GM18508 (cell line): ENCODE data around the gene TMEM125.

Experiments used
- ATAC-seq: cut with Tn5 transposase; IDR thresholded peaks from one replicate; pipeline ENCODE4 v1.9.1; 2021; ENCODE audit warnings: moderate number of reproducible peaks; ENCODE audit not compliant: insufficient read depth, unreplicated experiment

Gene TMEM125

GRCh38 chr1:43306688-43307457, 37.1 kb downstream of the TMEM125 start:
- no peak for ATAC-seq

GRCh38 chr1:43307458-43308158, 37.8 kb downstream of the TMEM125 start:
- ATAC-seq = no peak

GRCh38 chr1:43308635-43309404, 39.0 kb downstream of the TMEM125 start:
- ATAC-seq = no peak

- ATAC-seq = no peak
Measured at GRCh38 chr1:43309405-43310025, 39.7 kb downstream of the TMEM125 start.

DNA sequence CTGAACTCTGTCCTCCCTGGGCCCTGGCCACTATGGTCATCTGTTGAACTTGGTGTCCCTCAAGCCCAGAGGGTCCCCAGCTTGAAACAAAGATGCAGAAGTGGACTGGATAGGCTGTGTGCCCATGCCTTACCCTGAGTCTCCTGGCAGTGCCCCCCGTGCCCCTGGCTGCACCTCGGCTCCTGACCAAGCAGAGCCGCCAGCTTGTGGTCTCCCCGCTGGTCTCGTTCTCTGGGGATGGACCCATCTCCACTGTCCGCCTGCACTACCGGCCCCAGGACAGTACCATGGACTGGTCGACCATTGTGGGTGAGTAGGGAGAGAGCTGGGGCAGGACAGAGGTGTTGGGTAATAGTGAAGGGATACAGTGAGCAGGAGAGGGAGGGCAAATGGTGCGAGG, 41.7 kb downstream of the TMEM125 start:
- no peak for ATAC-seq

DNA sequence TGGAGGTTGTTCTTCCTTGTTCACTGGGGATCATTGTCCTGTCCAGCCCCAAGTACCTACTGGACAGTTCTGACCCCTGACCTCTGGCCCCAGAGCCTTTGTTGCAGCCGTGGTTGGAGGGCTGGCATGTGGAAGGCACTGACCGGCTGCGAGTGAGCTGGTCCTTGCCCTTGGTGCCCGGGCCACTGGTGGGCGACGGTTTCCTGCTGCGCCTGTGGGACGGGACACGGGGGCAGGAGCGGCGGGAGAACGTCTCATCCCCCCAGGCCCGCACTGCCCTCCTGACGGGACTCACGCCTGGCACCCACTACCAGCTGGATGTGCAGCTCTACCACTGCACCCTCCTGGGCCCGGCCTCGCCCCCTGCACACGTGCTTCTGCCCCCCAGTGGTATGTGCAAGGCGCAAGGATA, 42.4 kb downstream of the TMEM125 start:
- no peak for ATAC-seq

GRCh38 chr1:43312663-43313515, 43.1 kb downstream of the TMEM125 start:
- no peak for ATAC-seq

DNA sequence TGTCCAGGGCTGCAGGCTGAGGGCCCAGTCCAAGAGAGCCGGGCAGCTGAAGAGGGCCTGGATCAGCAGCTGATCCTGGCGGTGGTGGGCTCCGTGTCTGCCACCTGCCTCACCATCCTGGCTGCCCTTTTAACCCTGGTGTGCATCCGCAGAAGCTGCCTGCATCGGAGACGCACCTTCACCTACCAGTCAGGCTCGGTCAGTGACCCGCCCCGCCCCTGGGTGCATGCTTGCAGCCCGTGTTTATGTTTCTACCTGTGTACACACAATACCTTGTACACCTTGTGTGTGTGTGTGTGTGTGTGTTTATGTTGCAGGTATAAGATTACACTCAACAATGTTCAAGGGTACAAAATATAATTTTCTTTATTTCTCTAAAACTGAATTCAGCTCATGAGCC, 44.0 kb downstream of the TMEM125 start:
- ATAC-seq = no peak

GRCh38 chr1:43314233-43314632, 44.5 kb downstream of the TMEM125 start:
- ATAC-seq = no peak

- no peak for ATAC-seq
Measured at GRCh38 chr1:43315481-43315880, 45.7 kb downstream of the TMEM125 start.

- ATAC-seq = no peak
Measured at GRCh38 chr1:43315963-43316737, 46.4 kb downstream of the TMEM125 start.

DNA sequence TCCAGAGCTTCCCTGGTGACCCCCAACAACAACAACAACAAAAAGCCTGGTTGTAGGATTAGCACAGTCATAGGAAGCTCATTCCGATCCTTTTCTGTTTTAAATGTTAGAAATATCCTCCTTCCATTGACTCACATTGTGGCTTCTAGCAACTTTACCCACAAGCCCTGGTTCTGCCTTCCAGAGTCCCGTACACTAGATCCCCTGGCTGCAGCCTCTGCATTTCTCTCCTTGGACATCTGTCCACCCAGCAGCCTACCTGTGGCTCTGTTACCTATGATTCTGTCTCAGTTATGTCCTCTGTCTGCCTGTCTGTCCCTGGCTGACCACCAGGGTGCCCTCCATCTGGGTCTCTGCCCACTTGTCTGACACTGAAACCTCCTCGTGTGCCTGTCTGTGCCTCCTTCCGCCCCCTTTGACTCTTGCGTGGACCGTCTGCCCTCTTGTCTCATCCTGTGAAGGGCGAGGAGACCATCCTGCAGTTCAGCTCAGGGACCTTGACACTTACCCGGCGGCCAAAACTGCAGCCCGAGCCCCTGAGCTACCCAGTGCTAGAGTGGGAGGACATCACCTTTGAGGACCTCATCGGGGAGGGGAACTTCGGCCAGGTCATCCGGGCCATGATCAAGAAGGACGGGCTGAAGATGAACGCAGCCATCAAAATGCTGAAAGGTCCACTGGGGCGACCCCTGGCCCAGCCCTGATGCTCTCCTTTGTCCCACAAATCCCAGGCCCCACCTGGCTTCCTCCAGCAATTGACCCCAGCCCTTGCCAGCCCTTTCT, 47.1 kb downstream of the TMEM125 start:
- no peak for ATAC-seq

DNA sequence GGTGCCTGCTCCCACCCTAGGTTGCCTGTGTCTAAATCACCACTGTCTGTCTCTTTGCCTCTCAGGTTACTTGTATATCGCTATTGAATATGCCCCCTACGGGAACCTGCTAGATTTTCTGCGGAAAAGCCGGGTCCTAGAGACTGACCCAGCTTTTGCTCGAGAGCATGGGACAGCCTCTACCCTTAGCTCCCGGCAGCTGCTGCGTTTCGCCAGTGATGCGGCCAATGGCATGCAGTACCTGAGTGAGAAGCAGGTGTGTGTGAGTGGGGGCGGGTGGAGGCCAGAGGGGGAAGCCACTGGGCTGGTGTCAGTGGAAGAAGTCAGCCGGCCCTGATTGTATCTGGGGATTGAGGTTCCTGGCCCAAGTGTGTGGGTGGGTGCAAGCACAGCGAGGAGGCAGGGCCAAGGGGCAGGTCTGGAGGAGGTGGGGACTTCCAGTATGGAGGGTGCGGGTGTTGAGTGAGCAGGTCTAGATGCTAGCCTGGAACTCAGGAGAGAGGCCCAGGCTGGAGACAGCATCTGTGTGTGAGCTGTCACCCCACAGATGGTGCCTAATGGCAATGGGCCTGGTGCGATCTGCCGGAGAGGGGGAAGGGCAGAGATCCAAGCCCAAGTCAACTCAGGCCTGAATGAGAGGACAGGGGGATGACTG, 48.2 kb downstream of the TMEM125 start:
- ATAC-seq = no peak

GRCh38 chr1:43318831-43319230, 49.0 kb downstream of the TMEM125 start:
- no peak for ATAC-seq

GRCh38 chr1:43319288-43319687, 49.5 kb downstream of the TMEM125 start:
- ATAC-seq = no peak

- ATAC-seq = no peak
Measured at GRCh38 chr1:43319766-43320165, 50.0 kb downstream of the TMEM125 start.

GRCh38 chr1:43321331-43321891, 51.6 kb downstream of the TMEM125 start:
- no peak for ATAC-seq
